Measurements from ENCODE around the gene TAF11L11.
"Not testable (repeated sequence)": the region's sequence is repeated elsewhere in the genome, so short reads cannot be mapped to it uniquely, and the experiment has no call there.

Gene TAF11L11

GRCh38 chr5:17603880-17604279 lies at the start of gene TAF11L11:
Gene TAF11L11, plus strand, starts transcription at chr5:17604183.
- DNase-seq; H3K27me3 ChIP-seq; H3K4me3 ChIP-seq; H3K27ac ChIP-seq; H3K4me1 ChIP-seq; H3K36me3 ChIP-seq; H3K9me3 ChIP-seq; intact Hi-C loops (cut with DNase I; ENCODE audit: low total_unique reads): not testable (repeated sequence)

- intact Hi-C loops (cut with DNase I; ENCODE audit: low total_unique reads) = not testable (repeated sequence)
These were observed 18.3 kb upstream of the TAF11L11 start, which contains the start of gene TAF11L7 for GRCh38 chr5:17585658-17586057. Gene TAF11L7, minus strand, starts transcription at chr5:17585758.

GRCh38 chr5:17590860-17591259 lies 13.1 kb upstream of the TAF11L11 start, which contains the start of gene TAF11L8:
Gene TAF11L8, minus strand, starts transcription at chr5:17590960.
- H3K4me1 ChIP-seq; intact Hi-C loops (cut with DNase I; ENCODE audit: low total_unique reads); H3K27me3 ChIP-seq; H3K36me3 ChIP-seq; H3K27ac ChIP-seq; H3K4me3 ChIP-seq; H3K9me3 ChIP-seq; DNase-seq: not testable (repeated sequence)

More at GRCh38 chr5:17585658-17586057, 18.3 kb upstream of the TAF11L11 start, which contains the start of gene TAF11L7:
- not testable (repeated sequence) for H3K9me3 ChIP-seq, H3K27ac ChIP-seq, H3K4me1 ChIP-seq, H3K4me3 ChIP-seq, DNase-seq, H3K36me3 ChIP-seq, H3K27me3 ChIP-seq

GRCh38 chr5:17594255-17594654 lies 9.7 kb upstream of the TAF11L11 start, which contains the start of gene TAF11L9:
Gene TAF11L9, minus strand, starts transcription at chr5:17594394.
- DNase-seq = not testable (repeated sequence)

GRCh38 chr5:17597728-17598127 lies 6.3 kb upstream of the TAF11L11 start, which contains the start of gene TAF11L10:
Gene TAF11L10, minus strand, starts transcription at chr5:17597828.
- H3K4me1 ChIP-seq; H3K27me3 ChIP-seq; DNase-seq; H3K27ac ChIP-seq; H3K36me3 ChIP-seq; H3K9me3 ChIP-seq; H3K4me3 ChIP-seq; intact Hi-C loops (cut with DNase I; ENCODE audit: low total_unique reads): not testable (repeated sequence)

More at GRCh38 chr5:17594255-17594654, 9.7 kb upstream of the TAF11L11 start, which contains the start of gene TAF11L9:
- H3K27ac ChIP-seq; H3K4me3 ChIP-seq; H3K36me3 ChIP-seq; intact Hi-C loops (cut with DNase I; ENCODE audit: low total_unique reads); H3K9me3 ChIP-seq; H3K27me3 ChIP-seq; H3K4me1 ChIP-seq: not testable (repeated sequence)

GRCh38 chr5:17604951-17605350 lies 968 bp downstream of the TAF11L11 start:
- H3K4me1 ChIP-seq = no peaks in the 10 kb centered on the region
- TF ChIP-seq CTCF (IDR thresholded peaks at IDR 0.05) = no peak
- no peak overlapping the region for H3K4me3 ChIP-seq
- no peaks in the 10 kb centered on the region for H3K36me3 ChIP-seq
- no peak overlapping the region for H3K27ac ChIP-seq
- H3K27me3 ChIP-seq = no peaks in the 10 kb centered on the region
- intact Hi-C loops (cut with DNase I; ENCODE audit: low total_unique reads) = no loop called here
- no peaks in the 10 kb centered on the region for H3K9me3 ChIP-seq
- DNase-seq = no peak

- H3K27me3 ChIP-seq; H3K36me3 ChIP-seq; H3K4me3 ChIP-seq; H3K4me1 ChIP-seq; intact Hi-C loops (cut with DNase I; ENCODE audit: low total_unique reads); H3K27ac ChIP-seq; H3K9me3 ChIP-seq; DNase-seq: not testable (repeated sequence)
These were observed 3.5 kb downstream of the TAF11L11 start for GRCh38 chr5:17607461-17607860.

GRCh38 chr5:17610092-17610491 lies 6.1 kb downstream of the TAF11L11 start, which contains the start of gene TAF11L12:
Gene TAF11L12, plus strand, starts transcription at chr5:17610392.
- intact Hi-C loops (cut with DNase I; ENCODE audit: low total_unique reads) = not testable (repeated sequence)

GRCh38 chr5:17614872-17615605 lies 11.1 kb downstream of the TAF11L11 start:
- H3K4me3 ChIP-seq = no peak overlapping the region
- H3K27ac ChIP-seq = no peak overlapping the region
- no peaks in the 10 kb centered on the region for H3K36me3 ChIP-seq
- no peak for DNase-seq
- H3K27me3 ChIP-seq = no peaks in the 10 kb centered on the region
- TF ChIP-seq CTCF (IDR thresholded peaks at IDR 0.05) = no peak
- no peaks in the 10 kb centered on the region for H3K4me1 ChIP-seq
- intact Hi-C loops (cut with DNase I; ENCODE audit: low total_unique reads) = no loop called here
- no peaks in the 10 kb centered on the region for H3K9me3 ChIP-seq

More at GRCh38 chr5:17610092-17610491, 6.1 kb downstream of the TAF11L11 start, which contains the start of gene TAF11L12:
- H3K4me1 ChIP-seq, DNase-seq, H3K4me3 ChIP-seq, H3K27me3 ChIP-seq, H3K9me3 ChIP-seq, H3K36me3 ChIP-seq, H3K27ac ChIP-seq: not testable (repeated sequence)
